GM19455 (cell line): Measurements from ENCODE around the gene RPA4.
"Not testable (repeated sequence)": the region's sequence is repeated elsewhere in the genome, so short reads cannot be mapped to it uniquely, and the experiment has no call there.

Source experiments
- ATAC-seq: cut with Tn5 transposase; IDR thresholded peaks from one replicate; pipeline ENCODE4 v1.9.1; 2021; ENCODE audit not compliant: unreplicated experiment

Gene RPA4, protein sequence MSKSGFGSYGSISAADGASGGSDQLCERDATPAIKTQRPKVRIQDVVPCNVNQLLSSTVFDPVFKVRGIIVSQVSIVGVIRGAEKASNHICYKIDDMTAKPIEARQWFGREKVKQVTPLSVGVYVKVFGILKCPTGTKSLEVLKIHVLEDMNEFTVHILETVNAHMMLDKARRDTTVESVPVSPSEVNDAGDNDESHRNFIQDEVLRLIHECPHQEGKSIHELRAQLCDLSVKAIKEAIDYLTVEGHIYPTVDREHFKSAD

GRCh38 chrX:96883608-96884007, at the start of gene RPA4:
Gene RPA4, plus strand, starts transcription at chrX:96883908. Its CDS starts 403 bp downstream, at chrX:96884311.
- ATAC-seq = no peak

DNA sequence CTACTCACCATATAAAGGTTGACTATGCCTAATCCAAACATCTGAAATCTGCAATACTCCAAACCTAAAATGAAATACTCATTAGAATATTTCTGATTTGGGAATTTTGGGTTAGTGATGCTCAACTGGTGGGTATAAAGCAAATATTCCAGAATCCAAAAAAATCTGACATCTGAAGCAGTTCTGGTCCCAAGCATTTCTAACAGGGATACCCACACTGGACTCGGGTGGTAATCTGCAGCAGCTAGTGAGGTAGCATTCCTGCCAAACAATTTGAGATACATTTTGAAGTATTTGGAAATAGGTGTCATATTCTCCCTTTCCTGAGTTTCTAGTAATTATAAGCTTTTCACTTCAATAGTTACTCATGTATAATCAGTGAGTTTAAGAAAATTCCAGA, 49.6 kb upstream of the RPA4 start:
- no peak for ATAC-seq

GRCh38 chrX:96835660-96836289, 47.9 kb upstream of the RPA4 start:
- ATAC-seq = peak; percentile 74

- ATAC-seq = no peak
These were observed 45.9 kb upstream of the RPA4 start for GRCh38 chrX:96837808-96838207.

DNA sequence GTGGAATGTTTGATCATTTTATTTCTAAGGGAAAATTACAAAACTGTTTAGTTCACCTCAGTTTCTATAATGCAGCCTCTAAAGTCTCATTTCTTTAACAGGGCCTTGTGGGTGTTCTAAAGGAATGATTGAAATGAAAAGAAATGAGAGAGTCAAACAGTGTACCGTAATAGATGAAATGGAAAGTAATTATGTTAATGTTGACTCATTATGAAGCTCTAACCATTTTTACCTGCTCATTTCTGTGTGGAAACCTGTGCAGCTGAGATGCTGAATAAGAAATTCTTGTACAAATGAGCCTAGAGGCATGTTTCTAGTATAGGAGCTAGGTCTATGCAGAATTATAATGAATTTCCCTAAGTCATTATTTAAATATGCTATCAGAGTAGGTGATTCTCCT, 45.2 kb upstream of the RPA4 start:
- ATAC-seq = no peak

DNA sequence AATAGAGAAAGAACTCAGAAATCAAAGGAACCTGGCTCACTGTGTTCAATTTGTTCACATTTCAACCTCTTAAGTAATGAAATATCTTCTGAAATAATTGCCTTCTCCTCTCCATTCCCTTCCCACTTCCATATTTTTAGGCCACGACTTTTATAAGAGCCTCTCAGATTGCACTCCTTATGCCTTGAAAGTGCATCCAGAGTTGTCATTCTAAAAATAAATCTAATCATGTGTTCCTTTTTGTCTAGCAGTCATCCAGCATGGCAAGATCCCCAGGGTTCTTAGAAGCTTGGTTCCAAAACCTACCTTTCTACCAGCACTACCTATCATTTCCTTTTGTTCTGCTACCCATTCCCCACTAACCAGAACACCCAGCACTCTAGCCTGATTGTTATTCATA, 42.4 kb upstream of the RPA4 start:
- no peak for ATAC-seq

DNA sequence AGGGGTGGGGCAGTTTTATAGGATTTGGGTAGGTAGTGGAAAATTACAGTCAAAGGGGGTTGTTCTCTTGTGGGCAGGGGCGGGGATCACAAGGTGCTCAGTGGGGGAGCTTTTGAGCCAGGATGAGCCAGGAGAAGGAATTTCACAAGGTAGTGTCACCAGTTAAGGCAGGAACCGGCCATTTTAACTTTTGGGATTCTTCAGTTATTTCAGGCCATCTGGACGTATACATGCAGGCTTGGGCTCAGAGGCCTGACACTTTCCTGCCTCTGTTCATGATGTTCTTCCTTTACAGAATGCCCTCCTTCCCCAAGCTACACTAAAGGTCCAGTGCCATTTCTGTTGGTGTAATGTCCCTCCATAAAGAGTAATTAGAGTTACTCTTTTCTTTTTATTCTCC, 41.8 kb upstream of the RPA4 start:
- ATAC-seq = not testable (repeated sequence)

DNA sequence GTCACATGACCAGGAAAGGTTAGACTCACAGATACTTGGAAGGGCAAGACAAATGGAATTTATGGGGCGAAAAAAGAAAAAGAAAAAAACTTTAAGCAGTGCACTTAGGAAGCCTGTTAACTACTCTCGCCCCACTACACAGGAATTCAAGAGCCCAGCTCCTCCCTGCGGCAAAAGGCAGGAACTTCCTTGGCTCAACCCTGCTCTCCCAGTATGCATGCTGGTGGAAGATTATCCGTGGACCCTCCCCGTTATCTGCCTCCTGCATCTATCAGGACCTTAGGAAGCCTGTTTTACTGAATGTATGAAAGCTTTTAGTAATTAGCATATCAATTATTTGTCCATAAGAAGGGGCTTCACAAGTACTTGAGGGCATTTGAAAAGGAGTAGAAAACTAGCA, 40.1 kb upstream of the RPA4 start:
- ATAC-seq = no peak

GRCh38 chrX:96846841-96847240, 36.9 kb upstream of the RPA4 start:
- ATAC-seq = no peak

GRCh38 chrX:96859422-96859821, 24.3 kb upstream of the RPA4 start:
- ATAC-seq = not testable (repeated sequence)

DNA sequence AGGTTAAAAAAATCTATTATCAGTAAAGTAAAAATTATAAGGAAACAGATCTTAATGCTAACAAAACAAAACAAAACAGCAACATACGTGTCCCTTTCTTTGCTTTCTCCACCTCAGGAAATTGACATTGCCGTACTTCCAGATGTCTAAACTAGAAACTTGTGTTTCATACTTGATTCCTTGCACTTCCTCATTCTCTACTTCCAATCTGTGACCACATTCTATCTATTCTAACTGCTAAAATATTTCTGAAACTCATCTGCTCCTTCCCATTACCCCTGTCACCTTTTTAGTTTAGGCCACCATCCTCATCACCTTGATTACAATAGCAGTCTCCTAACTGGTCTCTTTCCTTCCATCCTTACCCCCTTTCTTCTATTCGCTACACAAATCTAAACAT, 22.5 kb upstream of the RPA4 start:
- peak; percentile 52 for ATAC-seq

GRCh38 chrX:96861661-96862060, 22.0 kb upstream of the RPA4 start:
- no peak for ATAC-seq

DNA sequence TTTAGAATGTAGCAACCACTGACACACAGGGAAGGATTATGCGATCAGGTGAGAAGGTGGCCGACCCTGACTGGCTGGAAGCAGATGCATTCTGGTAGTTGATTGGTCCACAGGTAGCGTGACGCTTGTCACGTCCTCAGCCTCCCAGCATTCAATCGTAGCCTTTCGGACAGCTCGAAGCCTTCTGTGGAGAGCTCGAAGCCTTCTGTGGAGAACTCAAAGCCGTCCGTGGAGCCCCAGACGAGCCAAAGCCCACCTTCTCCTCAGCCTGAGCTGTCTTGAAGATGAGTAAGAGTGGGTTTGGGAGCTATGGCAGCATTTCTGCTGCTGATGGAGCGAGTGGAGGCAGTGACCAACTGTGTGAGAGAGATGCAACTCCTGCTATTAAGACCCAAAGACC, 319 bp downstream of the RPA4 start:
- no peak for ATAC-seq

- no peak for ATAC-seq
These were observed 6.0 kb downstream of the RPA4 start for GRCh38 chrX:96889726-96890125.

DNA sequence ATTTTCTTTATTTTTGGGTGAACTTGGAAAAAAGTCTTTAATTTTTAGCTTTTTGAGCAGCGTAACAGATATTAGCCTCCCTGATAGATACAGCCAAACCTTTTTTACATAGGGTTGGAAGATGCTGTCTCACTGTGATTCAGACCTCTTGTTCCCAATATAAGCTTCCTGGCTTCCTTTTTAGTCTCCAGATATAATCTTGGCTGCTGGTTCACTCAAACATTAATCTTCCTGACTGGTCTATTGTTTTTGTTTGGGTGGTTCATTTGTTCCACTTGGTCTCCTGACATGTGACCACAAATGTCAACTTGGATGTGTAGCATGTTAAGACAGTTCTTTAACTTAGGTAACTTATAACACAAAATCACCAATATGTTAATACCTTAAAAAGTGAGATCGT, 23.0 kb downstream of the RPA4 start:
- no peak for ATAC-seq

GRCh38 chrX:96907516-96908272, 24.0 kb downstream of the RPA4 start:
- ATAC-seq = no peak

GRCh38 chrX:96909291-96909690, 25.6 kb downstream of the RPA4 start:
- ATAC-seq = no peak

DNA sequence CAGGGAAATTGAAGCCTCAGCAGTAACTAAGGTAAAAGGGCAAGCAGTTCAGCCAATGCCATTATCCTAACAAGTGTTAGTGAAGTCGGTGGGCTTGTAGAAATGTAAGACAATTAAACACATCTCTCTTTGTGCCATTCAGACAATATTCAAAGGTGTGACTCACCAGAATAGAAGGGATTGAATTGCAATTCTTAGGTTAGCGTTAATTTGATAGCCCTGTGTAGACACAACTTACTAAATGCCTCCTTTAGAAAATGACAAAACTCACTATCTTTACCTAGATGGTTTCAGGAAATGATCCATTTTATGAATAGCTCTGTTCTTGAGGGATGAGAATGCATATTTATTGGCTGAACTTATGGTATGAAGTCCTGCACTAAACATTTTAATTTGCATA, 35.2 kb downstream of the RPA4 start:
- no peak for ATAC-seq

DNA sequence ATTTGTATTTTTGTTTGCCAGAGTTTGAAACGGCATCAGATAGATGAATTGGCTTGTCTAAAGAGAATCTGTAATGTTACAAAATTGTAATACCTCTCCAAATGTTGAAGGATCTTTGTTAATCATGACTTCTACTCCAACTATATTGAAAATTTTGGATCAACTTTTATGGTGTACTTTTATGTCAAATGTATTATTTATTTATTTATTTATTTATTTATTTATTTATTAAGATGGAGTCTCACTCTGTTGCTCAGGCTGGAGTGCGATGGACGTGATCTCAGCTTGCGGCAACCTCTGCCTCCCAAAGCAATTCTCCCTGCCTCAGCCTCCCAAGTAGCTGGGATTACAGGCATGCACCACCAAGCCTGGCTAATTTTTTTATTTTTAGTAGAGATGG, 36.0 kb downstream of the RPA4 start:
- ATAC-seq = no peak

DNA sequence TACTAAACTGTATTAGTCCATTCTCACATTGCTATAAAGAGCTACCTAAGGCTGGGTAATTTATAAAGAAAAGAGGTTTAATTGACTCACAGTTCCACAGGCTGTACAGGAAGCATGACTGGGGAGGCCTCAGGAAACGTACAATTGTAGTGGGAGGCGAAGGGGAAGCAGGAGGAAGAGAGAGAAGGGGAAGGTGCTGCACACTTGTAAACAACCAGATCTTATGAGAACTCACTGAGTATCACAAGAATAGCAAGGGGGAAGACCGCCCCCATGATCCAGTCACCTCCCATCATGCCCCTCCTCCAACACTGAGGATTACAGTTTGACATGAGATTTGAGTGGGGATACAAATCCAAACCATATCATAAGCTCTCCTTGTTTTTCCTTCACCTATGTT, 40.9 kb downstream of the RPA4 start:
- no peak for ATAC-seq

DNA sequence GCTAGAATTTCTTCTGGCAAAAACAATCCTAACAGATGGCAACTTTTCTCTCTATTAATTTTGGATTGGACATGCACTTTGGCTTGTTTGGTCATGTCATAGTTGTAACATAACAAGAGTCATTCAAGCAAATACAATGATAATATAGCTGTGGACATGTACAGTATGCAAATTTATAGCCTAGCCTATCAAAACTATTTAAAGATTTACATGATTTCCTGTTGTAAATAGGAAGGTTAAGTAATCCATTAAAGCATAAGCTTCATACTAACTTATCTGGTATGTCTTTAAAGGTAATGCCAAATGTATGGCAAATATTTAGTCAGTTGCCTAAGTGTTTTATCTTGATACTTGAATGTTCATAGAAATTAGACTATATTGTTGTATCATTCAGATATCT, 45.3 kb downstream of the RPA4 start:
- ATAC-seq = no peak
